ENCODE measurements around the gene PRKG1.

DNA sequence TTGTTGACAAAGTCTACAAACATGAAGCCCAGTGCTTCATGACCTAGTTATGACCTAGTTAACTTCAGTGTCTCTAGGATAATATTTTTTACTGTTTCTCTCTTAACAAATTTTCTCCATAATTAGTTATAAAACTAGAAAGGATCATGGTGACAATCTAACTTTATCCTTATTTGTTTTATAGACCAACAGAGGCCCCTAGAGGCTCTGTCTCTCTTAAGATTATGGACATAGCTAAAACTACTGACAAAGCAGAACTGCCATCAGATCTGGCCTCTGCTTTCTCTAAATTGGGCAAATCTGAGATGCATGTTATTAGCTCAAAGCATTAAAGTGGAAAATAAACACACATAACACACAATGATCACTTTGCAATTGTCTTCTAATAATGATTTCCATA is 449.2 kb downstream of the PRKG1 start:
- TF ChIP-seq, protein P1, sequence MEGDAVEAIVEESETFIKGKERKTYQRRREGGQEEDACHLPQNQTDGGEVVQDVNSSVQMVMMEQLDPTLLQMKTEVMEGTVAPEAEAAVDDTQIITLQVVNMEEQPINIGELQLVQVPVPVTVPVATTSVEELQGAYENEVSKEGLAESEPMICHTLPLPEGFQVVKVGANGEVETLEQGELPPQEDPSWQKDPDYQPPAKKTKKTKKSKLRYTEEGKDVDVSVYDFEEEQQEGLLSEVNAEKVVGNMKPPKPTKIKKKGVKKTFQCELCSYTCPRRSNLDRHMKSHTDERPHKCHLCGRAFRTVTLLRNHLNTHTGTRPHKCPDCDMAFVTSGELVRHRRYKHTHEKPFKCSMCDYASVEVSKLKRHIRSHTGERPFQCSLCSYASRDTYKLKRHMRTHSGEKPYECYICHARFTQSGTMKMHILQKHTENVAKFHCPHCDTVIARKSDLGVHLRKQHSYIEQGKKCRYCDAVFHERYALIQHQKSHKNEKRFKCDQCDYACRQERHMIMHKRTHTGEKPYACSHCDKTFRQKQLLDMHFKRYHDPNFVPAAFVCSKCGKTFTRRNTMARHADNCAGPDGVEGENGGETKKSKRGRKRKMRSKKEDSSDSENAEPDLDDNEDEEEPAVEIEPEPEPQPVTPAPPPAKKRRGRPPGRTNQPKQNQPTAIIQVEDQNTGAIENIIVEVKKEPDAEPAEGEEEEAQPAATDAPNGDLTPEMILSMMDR (IDR thresholded peaks at IDR 0.05) = no peak
- no peak for TF ChIP-seq EZH2 (IDR thresholded peaks at IDR 0.05)
- TF ChIP-seq EZH2phosphoT487 (IDR thresholded peaks at IDR 0.05) = no peak
